Activated CD4-positive, alpha-beta T cell treated with anti-CD3 and anti-CD28 coated beads for 24 hours (primary cell): ENCODE measurements around the gene SLC2A1.

Source experiments
- DNase-seq, 2 donors: peaks; one replicate each; pipeline ENCODE4 v3.0.0-alpha.2; 2020; ENCODE audit warnings: low read depth in 2 of 2

SLC2A1 gene

GRCh38 chr1:42942444-42942843 is 16.2 kb downstream of the SLC2A1 start:
- no peak for DNase-seq

- no peak for DNase-seq
These were observed 16.9 kb downstream of the SLC2A1 start for GRCh38 chr1:42941640-42942330.

- DNase-seq = no peak
These were observed 17.6 kb downstream of the SLC2A1 start for GRCh38 chr1:42940851-42941639.

- no peak for DNase-seq
These were observed 19.7 kb downstream of the SLC2A1 start for GRCh38 chr1:42938645-42939615.

GRCh38 chr1:42937836-42938644 is 20.6 kb downstream of the SLC2A1 start:
- DNase-seq = no peak

GRCh38 chr1:42937141-42937696 is 21.4 kb downstream of the SLC2A1 start:
- no peak for DNase-seq

- no peak for DNase-seq
These were observed 22.2 kb downstream of the SLC2A1 start for GRCh38 chr1:42936309-42937078.

- DNase-seq = no peak
These were observed 22.7 kb downstream of the SLC2A1 start for GRCh38 chr1:42935971-42936308.

GRCh38 chr1:42935313-42935895 is 23.3 kb downstream of the SLC2A1 start:
- no peak for DNase-seq

GRCh38 chr1:42934541-42935312 is 23.9 kb downstream of the SLC2A1 start:
- DNase-seq = no peak

GRCh38 chr1:42933610-42934491 is 24.8 kb downstream of the SLC2A1 start:
- DNase-seq = no peak

- no peak for DNase-seq
These were observed 25.5 kb downstream of the SLC2A1 start for GRCh38 chr1:42933060-42933586.

- no peak for DNase-seq
These were observed 26.2 kb downstream of the SLC2A1 start for GRCh38 chr1:42932442-42932941.

- DNase-seq = peak; percentile 42 to 48
These were observed 26.7 kb downstream of the SLC2A1 start for GRCh38 chr1:42931911-42932422.

GRCh38 chr1:42931108-42931539 is 27.5 kb downstream of the SLC2A1 start:
- no peak for DNase-seq

- DNase-seq = no peak
These were observed 28.2 kb downstream of the SLC2A1 start for GRCh38 chr1:42930178-42931107.
